GM21515 (cell line): ENCODE measurements around the gene CD84.
"Not testable (repeated sequence)": the region's sequence is repeated elsewhere in the genome, so short reads cannot be mapped to it uniquely, and the experiment has no call there.

ENCODE experiments used
- ATAC-seq: cut with Tn5 transposase; IDR thresholded peaks from one replicate; pipeline ENCODE4 v1.9.1; 2021; ENCODE audit not compliant: unreplicated experiment

CD84 gene

DNA sequence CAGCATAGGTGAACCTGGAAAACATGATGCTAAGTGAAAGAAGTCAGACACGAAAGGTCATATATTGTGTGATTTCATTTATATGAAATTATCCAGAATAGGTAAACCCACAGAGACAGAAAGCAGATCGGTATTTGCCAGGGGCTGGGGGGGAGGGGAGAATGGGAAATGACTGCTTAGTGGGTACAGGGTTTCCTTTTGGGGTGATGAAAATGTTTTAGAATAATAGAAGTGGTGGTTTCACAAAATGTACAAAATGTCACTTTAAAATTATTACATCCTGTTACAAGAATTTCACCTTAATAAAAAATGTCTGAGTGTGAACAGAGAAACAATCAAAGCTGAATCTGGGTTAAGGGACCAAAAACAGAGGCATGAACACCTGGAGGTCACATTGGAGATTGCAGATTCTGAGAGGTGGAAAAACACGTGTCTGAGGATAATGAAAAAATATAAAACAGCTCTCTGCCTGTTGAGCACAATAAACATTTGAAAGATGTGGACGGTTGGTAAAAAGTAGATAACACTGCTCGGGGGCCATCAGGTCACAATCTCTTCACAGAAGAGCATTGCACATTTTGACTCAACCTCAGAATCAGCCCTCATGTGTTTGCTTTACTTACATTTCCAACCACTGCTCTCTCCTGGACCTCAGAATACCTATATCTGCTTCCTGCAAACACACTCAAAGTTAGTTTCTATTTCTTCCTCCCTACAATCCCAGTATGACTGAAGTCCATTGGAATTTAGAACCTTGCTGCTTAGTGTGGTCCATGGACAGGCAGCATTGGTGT is 59.5 kb downstream of the CD84 start:
- ATAC-seq = no peak

DNA sequence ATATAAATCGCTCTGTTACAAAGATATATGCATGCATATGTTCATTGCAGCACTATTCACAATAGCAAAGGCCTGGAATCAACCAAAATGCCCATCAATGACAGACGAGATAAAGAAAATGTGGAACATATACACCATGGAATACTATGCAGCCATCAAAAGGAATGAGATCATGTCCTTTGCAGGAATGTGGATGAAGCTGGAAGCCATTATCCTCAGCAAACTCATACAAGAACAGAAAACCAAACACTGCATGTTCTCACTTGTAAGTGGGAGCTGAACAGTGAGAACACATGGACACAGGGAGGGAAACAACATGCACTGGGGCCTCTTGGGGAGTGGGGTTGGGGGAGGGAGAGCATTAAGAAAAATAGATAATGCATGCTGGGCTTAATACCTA is 61.8 kb downstream of the CD84 start:
- not testable (repeated sequence) for ATAC-seq

DNA sequence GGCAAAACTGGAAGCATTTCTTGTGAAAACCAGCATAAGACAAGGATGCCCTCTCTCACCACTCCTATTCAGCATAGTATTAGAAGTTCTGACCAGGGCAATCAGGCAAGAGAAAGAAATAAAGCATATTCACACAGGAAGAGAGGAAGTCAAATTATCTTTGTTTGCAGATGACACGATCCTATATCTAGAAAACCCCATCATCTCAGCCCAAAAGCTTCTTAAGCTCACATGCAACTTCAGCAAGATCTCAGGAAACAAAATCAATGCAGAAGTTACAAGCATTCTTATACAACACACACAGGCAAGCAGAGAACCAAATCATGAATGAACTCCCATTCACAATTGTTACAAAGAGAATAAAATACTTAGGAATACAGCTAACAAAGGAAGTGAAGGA is 63.4 kb downstream of the CD84 start:
- not testable (repeated sequence) for ATAC-seq

DNA sequence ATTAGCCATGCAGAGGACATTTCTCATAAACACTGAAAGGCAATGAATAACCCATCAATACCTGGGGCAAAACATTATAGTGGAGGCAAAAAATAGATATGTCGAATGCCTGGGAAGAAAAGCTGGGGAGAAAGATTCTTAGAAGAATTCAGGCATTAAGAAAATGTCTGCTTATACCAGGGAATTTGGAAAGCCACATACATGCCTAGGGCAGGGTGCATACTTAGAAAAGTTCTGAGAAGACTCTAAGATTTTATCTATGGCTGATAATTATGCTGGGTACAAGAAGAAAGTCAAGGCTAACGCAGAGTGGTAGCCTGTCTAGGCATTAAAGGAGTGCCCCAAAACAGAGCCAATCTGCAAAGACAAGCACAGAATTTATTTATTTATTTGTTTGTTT is 74.6 kb downstream of the CD84 start:
- no peak for ATAC-seq

DNA sequence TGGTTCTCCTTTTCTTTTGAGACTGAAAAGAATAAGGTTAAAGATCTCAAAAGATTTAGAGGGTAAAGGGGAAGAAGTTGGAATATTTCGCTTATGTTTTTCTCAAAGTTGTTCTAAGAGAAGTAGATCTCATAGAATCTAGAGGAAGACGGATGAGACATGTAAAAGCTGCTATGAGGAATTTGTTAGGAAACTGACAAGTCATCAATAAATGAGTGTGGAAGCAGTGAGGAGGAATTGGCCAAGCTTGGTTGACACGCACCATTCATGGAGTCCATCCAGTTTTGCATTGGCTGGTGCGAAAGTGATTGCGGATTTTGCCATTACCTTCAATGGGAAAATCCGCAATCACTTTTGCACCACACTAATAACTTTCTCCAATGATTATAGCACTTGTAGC is 76.2 kb downstream of the CD84 start:
- ATAC-seq = no peak

DNA sequence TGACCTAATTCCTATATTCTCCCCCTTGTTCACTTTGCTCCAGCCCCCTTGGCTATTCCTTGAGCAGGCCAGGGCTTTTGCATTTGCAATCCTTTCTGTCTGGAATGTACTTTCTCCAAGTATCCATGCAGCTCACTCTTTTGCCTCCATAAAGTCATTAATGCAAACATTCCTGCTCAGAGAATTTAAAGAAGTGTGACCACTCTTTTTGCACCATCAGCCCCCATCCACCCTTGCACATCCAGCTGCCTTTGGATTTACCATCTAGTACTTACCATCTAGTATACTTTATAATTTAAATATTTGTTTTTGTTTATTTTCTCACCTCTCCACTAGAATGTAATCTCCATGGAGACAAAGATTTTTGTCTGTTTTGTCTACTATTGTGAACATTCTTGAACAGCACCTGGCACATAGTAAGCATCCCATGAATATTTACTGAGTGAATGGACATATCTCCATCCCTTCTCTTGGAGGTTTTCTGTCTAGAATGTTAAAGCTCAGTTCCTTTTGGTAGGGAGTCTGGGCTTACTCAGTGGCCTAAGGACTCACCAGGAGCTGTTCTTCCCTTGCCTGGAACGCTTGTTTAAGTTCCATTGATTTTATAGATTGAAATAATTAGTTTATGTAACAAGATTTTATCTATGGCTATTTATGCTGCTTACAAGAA is 78.8 kb downstream of the CD84 start:
- ATAC-seq = no peak

DNA sequence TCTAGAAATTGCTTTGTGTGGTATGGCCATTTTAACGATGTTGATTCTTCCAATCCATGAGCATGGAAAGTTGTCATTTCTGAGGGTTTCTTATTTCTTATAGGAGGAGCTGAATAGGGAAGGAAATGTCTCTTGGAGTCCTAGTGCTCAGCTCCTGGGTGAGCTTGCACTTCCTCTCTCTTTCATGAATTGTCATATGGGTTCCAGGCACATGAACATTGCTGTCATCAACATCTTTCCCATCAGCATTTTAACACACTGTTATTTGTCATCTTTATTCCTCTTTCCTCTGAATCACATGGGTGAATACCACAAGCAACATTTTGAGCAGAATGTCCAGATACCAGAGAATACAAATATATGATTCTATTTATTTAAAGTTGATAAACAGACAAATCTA is 79.7 kb downstream of the CD84 start:
- ATAC-seq = no peak

DNA sequence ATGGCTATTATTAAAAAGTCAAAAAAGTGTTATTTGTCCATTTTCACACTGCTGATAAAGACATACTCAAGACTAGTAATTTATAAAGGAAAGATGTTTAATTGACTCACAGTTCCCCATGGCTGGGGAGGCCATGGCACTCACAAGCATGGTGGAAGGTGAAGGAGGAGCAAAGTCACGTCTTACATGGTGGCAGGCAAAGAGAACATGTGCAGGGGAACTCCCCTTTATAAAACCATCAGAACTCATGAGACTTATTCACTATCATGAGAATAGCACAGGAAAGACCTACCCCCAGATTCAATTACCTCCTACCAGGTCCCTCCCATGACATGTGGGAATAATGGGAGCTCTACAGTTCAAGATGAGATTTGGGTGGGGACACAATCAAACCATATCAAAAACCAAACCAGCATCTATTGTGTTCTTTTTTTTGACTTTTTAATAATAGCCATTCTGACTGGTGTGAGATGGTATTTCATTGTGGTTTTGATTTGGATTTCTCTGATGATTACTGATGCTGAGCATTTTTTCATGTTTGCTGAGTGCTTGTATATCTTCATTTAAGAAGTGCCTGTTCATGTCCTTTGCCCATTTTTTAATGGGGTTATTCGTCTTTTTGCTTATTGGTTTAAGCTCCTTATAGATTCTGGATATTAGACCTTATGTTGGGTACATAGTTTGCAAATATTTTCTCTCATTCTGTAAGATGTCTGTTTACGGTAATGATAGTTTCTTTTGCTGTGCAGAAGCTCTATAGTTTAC is 80.8 kb downstream of the CD84 start:
- ATAC-seq = not testable (repeated sequence)

DNA sequence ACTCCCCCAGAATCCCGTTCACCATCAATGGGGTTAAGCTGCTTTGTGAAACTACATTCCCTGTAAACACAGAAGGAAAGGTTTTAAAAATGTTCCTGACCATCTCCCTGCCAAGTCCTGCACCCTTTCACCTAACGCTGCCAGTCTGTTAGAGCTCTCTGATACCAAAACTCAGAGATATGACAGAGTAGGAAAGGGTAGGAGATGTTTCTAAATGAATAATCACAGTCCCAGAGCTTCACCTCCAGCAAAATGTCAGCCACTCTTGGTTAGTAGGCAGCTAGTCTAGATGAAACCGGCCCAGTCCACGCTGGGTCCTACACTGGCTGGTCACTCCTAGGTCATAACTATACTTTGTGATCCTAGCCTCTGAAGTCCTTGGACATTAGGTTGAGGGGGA is 83.0 kb downstream of the CD84 start:
- ATAC-seq = no peak

DNA sequence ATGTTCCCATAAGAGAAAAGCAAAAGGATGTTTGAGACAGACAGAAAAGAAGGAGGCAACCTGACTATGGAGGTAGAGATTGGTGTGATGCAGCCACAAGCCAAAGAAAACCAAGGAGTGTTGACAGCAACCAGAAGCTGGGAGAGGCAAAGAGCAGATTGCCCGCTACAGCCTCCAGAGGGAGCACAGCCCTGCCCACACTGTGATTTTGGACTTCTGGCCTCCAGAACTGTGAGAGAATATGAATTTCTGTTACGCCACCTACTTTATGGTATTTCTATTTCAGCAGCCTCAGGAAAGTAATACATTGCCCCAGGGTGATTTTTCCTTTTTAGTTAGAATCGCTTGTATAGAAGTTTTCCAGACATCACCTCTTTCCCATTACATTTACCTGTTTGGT is 84.7 kb downstream of the CD84 start:
- ATAC-seq = no peak

DNA sequence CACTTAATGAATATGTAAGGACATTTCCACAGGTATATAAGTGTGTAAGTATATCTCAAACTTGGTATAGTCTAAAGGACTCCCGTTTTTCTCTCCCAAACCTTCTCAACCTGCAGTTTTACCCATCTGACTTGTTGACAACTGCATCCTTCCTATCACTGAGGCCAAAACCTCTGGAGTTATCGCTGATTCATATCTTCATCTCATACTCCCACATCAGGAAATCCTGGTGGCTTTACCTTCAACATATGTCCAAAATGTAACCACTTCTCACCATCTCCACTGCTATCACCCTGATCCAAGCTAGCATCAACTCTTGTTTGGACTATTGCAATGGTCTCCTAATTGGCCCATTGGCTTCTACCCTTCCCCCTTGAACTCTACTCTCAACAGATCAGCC is 86.7 kb downstream of the CD84 start:
- no peak for ATAC-seq

DNA sequence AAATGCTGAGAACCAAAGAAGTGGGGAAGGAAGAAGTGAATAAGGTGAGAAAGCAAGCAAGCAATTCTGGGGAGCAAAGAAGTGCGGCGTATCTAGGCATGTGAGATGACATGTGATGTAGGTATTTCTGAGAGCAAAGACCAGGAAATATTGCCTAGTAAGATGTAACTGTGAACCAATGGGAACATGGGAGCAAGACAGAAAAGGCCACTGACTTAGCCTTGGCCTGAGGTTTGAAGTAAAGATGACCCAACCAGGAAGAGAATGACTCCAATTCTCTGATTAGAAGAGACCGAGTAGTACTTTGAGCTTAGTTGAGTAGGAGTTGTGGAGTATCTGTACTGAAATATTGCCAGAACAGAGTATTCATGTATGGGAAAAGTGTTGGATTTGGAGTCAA is 87.3 kb downstream of the CD84 start:
- no peak for ATAC-seq
